Activated CD8-positive, alpha-beta T cell treated with anti-CD3 and anti-CD28 coated beads for 36 hours (primary cell): ENCODE measurements around the gene ALS2CL. TPM values are rescaled to one million over a fixed set of nuclear protein-coding genes. Genes with fewer than 3 reads are reported as not detected.

ENCODE experiments used
- ATAC-seq: fragments of 200-7000 bp; cut with Tn5 transposase; one replicate; pipeline ENCODE4 v1.10.0; 2021; ENCODE audit warnings: mild to moderate bottlenecking, moderate library complexity
- CTCF ChIA-PET: fragments of 350-600 bp; sonication (Branson Sonifier 250); formaldehyde crosslinking; loops from one replicate; lab custom pipeline; 2021; ENCODE audit warnings: antibody characterized with exemption; lab: Charles Lee
- POLR2A ChIA-PET: fragments of 350-600 bp; sonication (Branson Sonifier 250); formaldehyde crosslinking; loops from one replicate; lab custom pipeline; 2021; ENCODE audit warnings: antibody characterized with exemption; lab: Charles Lee
- DNase-seq: peaks from one replicate; pipeline ENCODE4 v3.0.0-alpha.2; 2020
- H3K27ac Mint-ChIP-seq: one replicate; pipeline ENCODE4 v1.8.0; 2021; ENCODE audit warnings: mild to moderate bottlenecking, mixed read lengths
- H3K27me3 Mint-ChIP-seq: one replicate; pipeline ENCODE4 v1.8.0; 2021; ENCODE audit warnings: mixed read lengths
- H3K36me3 Mint-ChIP-seq: one replicate; pipeline ENCODE4 v1.8.0; 2021; ENCODE audit warnings: low read depth, mixed read lengths
- H3K4me1 Mint-ChIP-seq: one replicate; pipeline ENCODE4 v1.8.0; 2021; ENCODE audit warnings: low read depth, mixed read lengths
- H3K4me3 Mint-ChIP-seq: one replicate; pipeline ENCODE4 v1.8.0; 2021; ENCODE audit warnings: mild to moderate bottlenecking, moderate library complexity, mixed read lengths
- H3K9me3 Mint-ChIP-seq: one replicate; pipeline ENCODE4 v1.8.0; 2021; ENCODE audit warnings: mixed read lengths
- intact Hi-C: fragments of 100-400 bp; cut with micrococcal nuclease; formaldehyde crosslinking; loops from one replicate; pipeline ENCODE4 v1.10.0; 2022
- total RNA-seq, 2 experiments: library from RNA; stranded (reverse); gene quantifications; one replicate each; pipeline ENCODE4 v1.2.3, GENCODE V29; 2021
- TF ChIP-seq, protein P1 (sequence below): fragments of 200-600 bp; IDR thresholded peaks from one replicate; pipeline ENCODE4 v1.8.0; 2022; ENCODE audit warnings: antibody characterized with exemption, mild to moderate bottlenecking

The ALS2CL gene
- total RNA-seq, 2 experiments from 2014 or later = 1.7 to 2.0 TPM

DNA sequence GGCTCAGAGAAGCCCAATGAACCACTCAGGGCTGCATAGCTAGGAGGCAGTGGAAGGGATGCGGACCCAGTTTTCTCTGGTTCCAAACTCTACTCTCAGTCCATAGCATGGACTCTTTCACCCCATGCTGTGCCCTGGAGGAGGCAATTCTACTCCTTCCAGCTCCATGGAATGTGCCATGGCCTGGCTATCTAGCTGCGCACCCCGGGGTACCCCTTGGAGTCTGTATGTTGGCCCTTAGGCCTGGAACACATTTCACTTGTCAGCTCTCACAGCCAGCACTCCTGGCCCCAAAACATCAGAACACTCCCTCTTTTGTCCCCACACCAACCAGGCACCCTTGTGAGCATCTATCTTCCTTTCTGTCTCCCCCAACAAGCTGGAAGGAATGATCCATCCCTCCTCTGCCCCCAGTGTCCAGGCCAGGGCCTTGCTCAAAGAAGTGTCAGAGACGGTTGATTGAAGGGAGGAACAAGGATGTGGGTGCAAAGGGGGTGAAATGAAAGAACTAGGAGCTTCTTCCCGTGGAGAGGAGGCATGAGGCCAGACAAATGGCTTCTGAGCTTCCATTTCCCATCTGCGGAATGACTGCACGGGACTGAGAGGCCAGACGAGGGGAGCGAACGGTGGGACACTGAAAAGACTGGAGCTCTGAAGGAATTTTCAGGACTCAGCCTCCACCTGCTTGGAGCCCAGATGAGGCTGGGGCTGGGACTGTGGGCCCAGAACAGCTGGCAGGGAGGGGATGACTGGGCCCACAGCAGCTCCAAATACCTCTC, 21.4 kb upstream of the ALS2CL start:
- Mint-ChIP-seq H3K4me1 (no peaks in the 10 kb centered on the region), H3K4me3 (no peak overlapping the region), H3K27me3 (peaks cover 11% of the 10 kb centered on the region), H3K27ac (no peak overlapping the region), H3K36me3 (no peaks in the 10 kb centered on the region), H3K9me3 (no peaks in the 10 kb centered on the region)
- TF ChIP-seq, protein P1, sequence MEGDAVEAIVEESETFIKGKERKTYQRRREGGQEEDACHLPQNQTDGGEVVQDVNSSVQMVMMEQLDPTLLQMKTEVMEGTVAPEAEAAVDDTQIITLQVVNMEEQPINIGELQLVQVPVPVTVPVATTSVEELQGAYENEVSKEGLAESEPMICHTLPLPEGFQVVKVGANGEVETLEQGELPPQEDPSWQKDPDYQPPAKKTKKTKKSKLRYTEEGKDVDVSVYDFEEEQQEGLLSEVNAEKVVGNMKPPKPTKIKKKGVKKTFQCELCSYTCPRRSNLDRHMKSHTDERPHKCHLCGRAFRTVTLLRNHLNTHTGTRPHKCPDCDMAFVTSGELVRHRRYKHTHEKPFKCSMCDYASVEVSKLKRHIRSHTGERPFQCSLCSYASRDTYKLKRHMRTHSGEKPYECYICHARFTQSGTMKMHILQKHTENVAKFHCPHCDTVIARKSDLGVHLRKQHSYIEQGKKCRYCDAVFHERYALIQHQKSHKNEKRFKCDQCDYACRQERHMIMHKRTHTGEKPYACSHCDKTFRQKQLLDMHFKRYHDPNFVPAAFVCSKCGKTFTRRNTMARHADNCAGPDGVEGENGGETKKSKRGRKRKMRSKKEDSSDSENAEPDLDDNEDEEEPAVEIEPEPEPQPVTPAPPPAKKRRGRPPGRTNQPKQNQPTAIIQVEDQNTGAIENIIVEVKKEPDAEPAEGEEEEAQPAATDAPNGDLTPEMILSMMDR = no peak
- ATAC-seq (no peak), DNase-seq (no peak)
- CTCF ChIA-PET = interaction anchor here (1.1 kb wide), 1 partner anchor 10 kb away, joined by 7 read pairs; no protein-coding TSS in a partner anchor
- POLR2A ChIA-PET = no interaction called here
- intact Hi-C loops = no loop called here

GRCh38 chr3:46713898-46714552, 20.5 kb upstream of the ALS2CL start:
- Mint-ChIP-seq H3K4me1 (no peaks in the 10 kb centered on the region), H3K4me3 (no peak overlapping the region), H3K27ac (no peak overlapping the region), H3K36me3 (no peaks in the 10 kb centered on the region), H3K9me3 (no peaks in the 10 kb centered on the region), H3K27me3 (peaks cover 5% of the 10 kb centered on the region)
- DNase-seq = peak; percentile 45
- intact Hi-C loops = no loop called here
- TF ChIP-seq, protein P1 = no peak
- ATAC-seq = peak; percentile 59
- ChIA-PET POLR2A (no interaction called here), CTCF (interaction anchor here (1.1 kb wide), 1 partner anchor 11 kb away, joined by 3 read pairs; no protein-coding TSS in a partner anchor)

GRCh38 chr3:46713050-46713897, 19.8 kb upstream of the ALS2CL start:
- Mint-ChIP-seq H3K27me3 (peaks cover 2% of the 10 kb centered on the region), H3K4me1 (no peaks in the 10 kb centered on the region), H3K36me3 (no peaks in the 10 kb centered on the region), H3K9me3 (no peaks in the 10 kb centered on the region), H3K4me3 (no peak overlapping the region), H3K27ac (no peak overlapping the region)
- TF ChIP-seq, protein P1 = no peak
- DNase-seq (no peak), ATAC-seq (no peak)
- POLR2A ChIA-PET = interaction anchor here (0.6 kb wide), 1 partner anchor 69 kb away, joined by 4 read pairs; no protein-coding TSS in a partner anchor
- CTCF ChIA-PET = interaction anchor here (1.1 kb wide), 1 partner anchor 10 kb away, joined by 3 read pairs; no protein-coding TSS in a partner anchor
- intact Hi-C loops = no loop called here

GRCh38 chr3:46712191-46713049, 18.9 kb upstream of the ALS2CL start:
- DNase-seq (no peak), ATAC-seq (no peak)
- CTCF ChIA-PET = no interaction called here
- Mint-ChIP-seq H3K9me3 (no peaks in the 10 kb centered on the region), H3K27me3 (no peaks in the 10 kb centered on the region), H3K27ac (no peak overlapping the region), H3K4me3 (no peak overlapping the region), H3K36me3 (no peaks in the 10 kb centered on the region), H3K4me1 (no peaks in the 10 kb centered on the region)
- intact Hi-C loops = no loop called here
- POLR2A ChIA-PET = interaction anchor here (0.6 kb wide), 1 partner anchor 70 kb away, joined by 4 read pairs; no protein-coding TSS in a partner anchor
- TF ChIP-seq, protein P1 = no peak
